Thyroid gland (tissue), 4 donors: ENCODE results near the gene OVOL2. TPM values are rescaled to one million over a fixed set of nuclear protein-coding genes. Genes with fewer than 3 reads are reported as not detected.
"Not testable (repeated sequence)": the region's sequence is repeated elsewhere in the genome, so short reads cannot be mapped to it uniquely, and the experiment has no call there.

Source experiments
- DNase-seq, 2 donors: peaks; one replicate each; pipeline ENCODE4 v3.0.0-alpha.2; 2019
- H3K27ac ChIP-seq, 3 donors: fragments of 200-600 bp; sonication (generic); 1 replicate in 2 of 3; 2 replicates in 1 of 3; pipeline ENCODE4 v1.5.1; 2016 to 2019; ENCODE audit warnings: mild to moderate bottlenecking in 1 of 3, moderate library complexity in 1 of 3
- H3K27me3 ChIP-seq: fragments of 200-600 bp; sonication (generic); one replicate; pipeline ENCODE4 v1.5.1; 2019
- H3K36me3 ChIP-seq, 2 donors: fragments of 200-600 bp; sonication (generic); one replicate each; pipeline ENCODE4 v1.5.1; 2016 to 2019
- H3K4me1 ChIP-seq, 2 donors: fragments of 200-600 bp; sonication (generic); one replicate each; pipeline ENCODE4 v1.5.1; 2017 to 2019
- H3K4me3 ChIP-seq, 3 donors: fragments of 200-600 bp; sonication (generic); replicated peaks in 1 of 3; 1 replicate in 2 of 3; 2 replicates in 1 of 3; pipeline ENCODE4 v1.5.1; 2016; ENCODE audit warnings: mild to moderate bottlenecking in 1 of 3
- H3K9me3 ChIP-seq: fragments of 200-600 bp; sonication (generic); one replicate; pipeline ENCODE4 v1.5.1; 2017
- POLR2A ChIP-seq, 2 donors: fragments of 450-650 bp; IDR thresholded peaks; one replicate each; pipeline ENCODE4 v1.6.1; 2017; ENCODE audit warnings: antibody characterized with exemption in 2 of 2, mild to moderate bottlenecking in 2 of 2, moderate library complexity in 1 of 2
- WGBS, 2 donors: methylation state at CpG; one replicate each; pipeline ENCODE4 v1.1.5; 2017; 5-methylcytosine and 5-hydroxymethylcytosine counted together
- intact Hi-C: fragments of 100-400 bp; cut with DNase I; formaldehyde crosslinking; loops from one replicate; pipeline ENCODE4 v1.15.1; 2023
- total RNA-seq, 4 donors: library from RNA; depleted of rRNA; stranded (reverse); fragments of >200 nt; gene quantifications; one replicate each; pipeline ENCODE4 v1.2.3, GENCODE V29; 2016
- TF ChIP-seq, protein P1 (sequence below), 6 experiments: fragments of 200-600 bp in 3 of 6; fragments of 450-650 bp in 3 of 6; sonication (generic) in 3 of 6; IDR thresholded peaks; one replicate each; pipeline ENCODE4 v1.5.1; 2016 to 2019; ENCODE audit warnings: antibody characterized with exemption in 6 of 6, mild to moderate bottlenecking in 2 of 6, inconsistent platforms in 1 of 6, moderate library complexity in 1 of 6

The OVOL2 gene
- total RNA-seq, 4 donors from 2014 or later, result 12.6 to 17.4 (median 13.5) TPM

DNA sequence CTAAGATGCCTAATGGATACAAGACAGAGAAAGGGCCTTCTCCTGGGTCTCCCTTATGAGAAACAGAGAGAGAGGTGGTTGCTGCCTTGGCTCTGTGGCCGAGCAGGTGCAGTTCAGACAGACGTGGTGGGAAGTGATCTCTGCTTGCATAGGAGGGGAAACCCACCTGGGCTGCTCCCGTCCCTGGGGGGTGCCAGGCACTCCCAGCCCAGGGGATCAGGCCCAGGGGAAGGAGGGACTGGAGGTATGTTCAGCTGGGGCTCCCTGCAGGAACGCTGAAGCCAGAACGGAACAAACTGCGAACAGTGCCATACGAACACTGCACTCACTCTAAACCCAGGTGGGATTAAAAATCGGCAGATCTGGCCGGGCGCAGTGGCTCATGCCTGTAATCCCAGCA lies 35.7 kb upstream of the OVOL2 start:
- Histone ChIP-seq H3K4me3 (no peak overlapping the region), H3K27ac (no peak overlapping the region), H3K9me3 (no peaks in the 10 kb centered on the region), H3K36me3 (no peaks in the 10 kb centered on the region), H3K4me1 (no peaks in the 10 kb centered on the region), H3K27me3 (no peaks in the 10 kb centered on the region)
- DNase-seq, result no peak
- TF ChIP-seq POLR2A (IDR thresholded peaks at IDR 0.05), result no peak
- TF ChIP-seq, protein P1, sequence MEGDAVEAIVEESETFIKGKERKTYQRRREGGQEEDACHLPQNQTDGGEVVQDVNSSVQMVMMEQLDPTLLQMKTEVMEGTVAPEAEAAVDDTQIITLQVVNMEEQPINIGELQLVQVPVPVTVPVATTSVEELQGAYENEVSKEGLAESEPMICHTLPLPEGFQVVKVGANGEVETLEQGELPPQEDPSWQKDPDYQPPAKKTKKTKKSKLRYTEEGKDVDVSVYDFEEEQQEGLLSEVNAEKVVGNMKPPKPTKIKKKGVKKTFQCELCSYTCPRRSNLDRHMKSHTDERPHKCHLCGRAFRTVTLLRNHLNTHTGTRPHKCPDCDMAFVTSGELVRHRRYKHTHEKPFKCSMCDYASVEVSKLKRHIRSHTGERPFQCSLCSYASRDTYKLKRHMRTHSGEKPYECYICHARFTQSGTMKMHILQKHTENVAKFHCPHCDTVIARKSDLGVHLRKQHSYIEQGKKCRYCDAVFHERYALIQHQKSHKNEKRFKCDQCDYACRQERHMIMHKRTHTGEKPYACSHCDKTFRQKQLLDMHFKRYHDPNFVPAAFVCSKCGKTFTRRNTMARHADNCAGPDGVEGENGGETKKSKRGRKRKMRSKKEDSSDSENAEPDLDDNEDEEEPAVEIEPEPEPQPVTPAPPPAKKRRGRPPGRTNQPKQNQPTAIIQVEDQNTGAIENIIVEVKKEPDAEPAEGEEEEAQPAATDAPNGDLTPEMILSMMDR (IDR thresholded peaks at IDR 0.05), result no peak
- WGBS, 2 donors, result 76 to 77% methylated on average over 10 of the region's 10 CpGs
- intact Hi-C loops, result no loop called here

DNA sequence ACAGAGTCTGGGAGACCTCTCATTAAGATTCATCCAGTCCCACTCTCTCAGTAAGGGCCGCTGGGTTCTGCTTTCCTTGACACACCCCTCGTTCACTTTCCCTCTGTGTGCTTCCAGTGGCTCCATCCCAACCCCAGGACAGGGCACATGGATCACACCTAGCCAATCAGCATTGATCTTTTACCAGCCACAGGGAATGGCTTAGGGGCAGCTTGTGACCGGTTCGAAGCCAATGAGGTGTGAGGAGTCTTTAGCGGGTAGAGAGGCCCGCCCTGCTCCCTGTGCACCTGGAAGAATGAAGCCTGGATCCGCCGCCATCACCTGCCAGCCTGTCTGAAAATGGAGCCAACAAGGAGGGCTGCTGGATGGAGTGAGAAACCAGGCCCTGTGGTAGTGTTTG lies 35.2 kb upstream of the OVOL2 start:
- Histone ChIP-seq H3K9me3 (no peaks in the 10 kb centered on the region), H3K27ac (no peak overlapping the region), H3K36me3 (no peaks in the 10 kb centered on the region), H3K27me3 (no peaks in the 10 kb centered on the region), H3K4me1 (no peaks in the 10 kb centered on the region), H3K4me3 (no peak overlapping the region)
- TF ChIP-seq POLR2A (IDR thresholded peaks at IDR 0.05), result no peak
- TF ChIP-seq, protein P1 (IDR thresholded peaks at IDR 0.05), result no peak
- DNase-seq, result no peak
- WGBS, 2 donors, result 87 to 95% methylated on average over 8 of the region's 8 CpGs
- intact Hi-C loops, result no loop called here

DNA sequence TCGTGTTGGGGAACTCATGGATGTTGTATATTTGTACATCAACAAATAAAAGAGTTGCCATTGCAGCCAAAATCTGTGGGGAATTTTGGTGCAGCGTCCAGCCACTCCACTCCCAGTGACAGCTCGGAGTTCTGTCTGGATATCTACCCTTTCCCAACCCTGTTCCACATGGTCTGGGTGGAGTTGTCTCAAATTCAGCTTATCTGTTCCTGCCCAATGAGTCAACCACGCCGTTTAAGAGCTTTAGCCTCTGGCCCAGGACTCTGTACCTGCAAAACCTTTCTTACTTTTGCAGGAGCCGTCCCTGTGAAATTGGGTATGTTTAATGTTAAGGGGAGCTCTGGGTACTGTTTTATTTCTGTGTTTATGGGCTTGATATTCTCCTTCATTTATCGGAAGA lies 33.9 kb upstream of the OVOL2 start:
- H3K36me3 ChIP-seq, result no peaks in the 10 kb centered on the region
- no peak overlapping the region for H3K4me3 ChIP-seq
- no peaks in the 10 kb centered on the region for H3K9me3 ChIP-seq
- TF ChIP-seq POLR2A (IDR thresholded peaks at IDR 0.05), result no peak
- TF ChIP-seq, protein P1 (IDR thresholded peaks at IDR 0.05), result no peak
- H3K27me3 ChIP-seq, result no peaks in the 10 kb centered on the region
- H3K4me1 ChIP-seq, result no peaks in the 10 kb centered on the region
- intact Hi-C loops, result no loop called here
- WGBS, 2 donors, result 71 to 80% methylated on average over 7 of the region's 7 CpGs
- no peak for DNase-seq
- H3K27ac ChIP-seq, result no peak overlapping the region

DNA sequence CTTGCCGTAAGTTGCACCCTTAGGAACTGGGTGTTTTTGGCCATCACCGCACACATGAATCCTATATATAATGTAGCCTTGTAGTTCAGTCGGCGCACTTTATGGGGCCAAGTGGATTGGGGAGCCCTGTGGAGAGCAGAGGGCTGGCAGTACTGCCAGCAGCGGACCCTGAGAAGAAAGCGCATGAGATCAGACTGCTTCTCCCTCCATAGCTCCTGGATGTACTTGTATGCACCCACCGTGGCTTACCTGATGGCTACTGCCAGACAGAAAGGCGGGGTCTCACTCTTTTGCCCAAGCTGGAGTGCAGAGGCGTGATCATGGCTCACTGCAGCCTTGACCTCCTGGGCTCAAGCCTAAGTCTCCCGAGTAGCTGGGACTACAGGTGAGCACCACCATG lies 32.8 kb upstream of the OVOL2 start:
- WGBS, 2 donors, result 95 to 96% methylated on average over 10 of the region's 10 CpGs
- no peak for TF ChIP-seq POLR2A (IDR thresholded peaks at IDR 0.05)
- TF ChIP-seq, protein P1 (IDR thresholded peaks at IDR 0.05), result no peak
- Histone ChIP-seq H3K4me3 (no peak overlapping the region), H3K4me1 (no peaks in the 10 kb centered on the region), H3K36me3 (no peaks in the 10 kb centered on the region), H3K9me3 (no peaks in the 10 kb centered on the region), H3K27me3 (no peaks in the 10 kb centered on the region), H3K27ac (no peak overlapping the region)
- intact Hi-C loops, result no loop called here
- no peak for DNase-seq

DNA sequence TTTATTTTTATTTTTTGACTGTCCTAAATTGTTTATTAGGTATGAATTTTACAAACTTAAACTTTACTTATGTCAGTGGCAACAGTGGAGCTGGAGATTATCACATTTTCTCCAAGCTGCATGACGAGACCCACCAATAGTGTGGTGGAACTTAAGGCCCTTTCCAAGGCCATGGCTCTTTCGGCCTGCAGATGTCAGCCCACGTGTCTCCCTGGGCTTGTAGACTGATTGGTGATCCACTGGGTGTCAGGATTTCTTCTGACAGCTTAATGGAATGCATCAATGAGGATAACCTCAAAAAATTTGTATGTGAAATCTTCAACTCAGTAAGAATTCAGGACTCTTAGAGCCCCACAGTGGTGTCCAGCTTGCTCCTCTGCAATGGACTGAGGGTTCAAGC lies 32.3 kb upstream of the OVOL2 start:
- whole genome bisulfite sequencing, 2 donors, result 53 to 56% methylated on average over 3 of the region's 3 CpGs
- intact Hi-C loops, result no loop called here

DNA sequence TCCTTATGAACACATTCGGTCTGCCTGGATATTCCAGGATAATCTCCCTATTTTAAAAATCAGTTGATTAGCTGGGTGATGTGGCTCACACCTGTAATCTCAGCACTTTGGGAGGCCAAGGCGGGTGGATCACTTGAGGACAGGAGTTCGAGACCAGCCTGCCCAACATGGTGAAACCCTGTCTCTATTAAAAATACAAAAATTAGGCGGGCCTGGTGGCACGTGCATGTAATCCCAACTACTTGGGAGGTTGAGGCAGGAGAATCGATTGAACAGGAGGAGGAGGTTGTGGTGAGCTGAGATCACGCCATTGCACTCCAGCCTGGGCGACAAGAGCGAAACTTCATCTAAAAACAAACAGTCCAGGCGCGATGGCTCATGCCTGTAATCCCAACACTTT lies 31.1 kb upstream of the OVOL2 start:
- H3K36me3 ChIP-seq, H3K27ac ChIP-seq, H3K4me3 ChIP-seq, intact Hi-C loops, DNase-seq, H3K27me3 ChIP-seq, H3K4me1 ChIP-seq, H3K9me3 ChIP-seq: not testable (repeated sequence)
- 95% methylated on average over 11 of the region's 11 CpGs for WGBS, 2 donors

More for the DNA sequence above, 32.3 kb upstream of the OVOL2 start:
- TF ChIP-seq POLR2A (IDR thresholded peaks at IDR 0.05), result no peak
- TF ChIP-seq, protein P1 (IDR thresholded peaks at IDR 0.05), result no peak
- Histone ChIP-seq H3K4me3 (no peak overlapping the region), H3K27ac (no peak overlapping the region), H3K27me3 (no peaks in the 10 kb centered on the region), H3K9me3 (no peaks in the 10 kb centered on the region), H3K36me3 (no peaks in the 10 kb centered on the region), H3K4me1 (no peaks in the 10 kb centered on the region)
- no peak for DNase-seq

DNA sequence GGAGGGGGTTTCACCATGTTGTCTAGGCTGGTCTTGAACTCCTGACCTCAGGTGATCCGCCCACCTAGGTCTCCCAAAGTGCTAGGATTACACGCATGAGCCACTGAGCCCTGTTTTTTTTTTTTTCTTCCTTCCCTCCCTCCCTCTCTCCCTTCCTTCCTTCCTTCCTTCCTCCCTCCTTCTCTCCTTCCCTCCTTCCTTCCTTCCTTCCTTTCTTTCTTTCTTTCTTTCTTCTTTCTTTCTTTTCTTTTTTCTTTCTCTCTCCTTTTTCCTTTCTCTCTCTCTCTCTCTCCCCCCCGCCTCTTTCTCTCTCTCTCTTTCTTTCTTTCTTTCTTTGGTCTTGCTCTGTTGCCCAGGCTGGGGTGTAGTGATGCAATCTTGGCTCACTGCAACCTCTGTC lies 30.6 kb upstream of the OVOL2 start:
- H3K9me3 ChIP-seq, intact Hi-C loops, H3K27ac ChIP-seq, H3K4me1 ChIP-seq, H3K27me3 ChIP-seq, H3K4me3 ChIP-seq, H3K36me3 ChIP-seq, DNase-seq: not testable (repeated sequence)
- WGBS, 2 donors, result 82 to 88% methylated on average over 3 of the region's 3 CpGs
